Measurements from ENCODE around the gene KLHL11. TPM values are rescaled to one million over a fixed set of nuclear protein-coding genes. Genes with fewer than 3 reads are reported as not detected.
"Not testable (repeated sequence)": the region's sequence is repeated elsewhere in the genome, so short reads cannot be mapped to it uniquely, and the experiment has no call there.

Gene KLHL11
- total and polyA plus RNA-seq, 12 donors: 1.4 to 4.9 (median 3.4) TPM

DNA sequence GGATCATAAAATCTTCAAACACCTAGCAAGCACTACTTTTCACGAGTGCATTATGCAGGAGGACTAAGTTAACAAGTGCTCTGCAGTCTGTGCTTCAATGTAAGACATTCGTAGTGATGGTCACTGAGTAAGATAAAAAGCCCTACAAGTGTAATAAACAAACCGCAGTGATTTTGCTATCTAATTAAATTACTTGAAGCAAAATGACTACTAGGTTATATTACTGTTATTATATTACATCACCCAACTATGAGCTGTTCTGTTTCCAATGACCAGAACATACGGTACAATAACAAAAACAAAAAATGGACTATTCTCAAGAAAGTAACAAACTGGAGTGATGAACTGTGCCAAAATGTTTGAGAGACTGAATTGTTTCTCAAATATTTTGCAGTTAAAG, 16.4 kb downstream of the KLHL11 start:
- Histone ChIP-seq H3K4me3 (no peak overlapping the region), H3K27ac (peak overlapping the region in 3 of 10 donors; percentile 7 to 37 (median 20)), H3K9me3 (no peaks in the 10 kb centered on the region), H3K36me3 (peaks cover 0 to 33% (median under 1%) of the 10 kb centered on the region in 9 donors), H3K4me1 (peaks cover 0 to 24% (median 0%) of the 10 kb centered on the region in 9 donors), H3K27me3 (no peaks in the 10 kb centered on the region)
- intact Hi-C loops (cut with DNase I): no loop called here
- TF ChIP-seq, protein P1, sequence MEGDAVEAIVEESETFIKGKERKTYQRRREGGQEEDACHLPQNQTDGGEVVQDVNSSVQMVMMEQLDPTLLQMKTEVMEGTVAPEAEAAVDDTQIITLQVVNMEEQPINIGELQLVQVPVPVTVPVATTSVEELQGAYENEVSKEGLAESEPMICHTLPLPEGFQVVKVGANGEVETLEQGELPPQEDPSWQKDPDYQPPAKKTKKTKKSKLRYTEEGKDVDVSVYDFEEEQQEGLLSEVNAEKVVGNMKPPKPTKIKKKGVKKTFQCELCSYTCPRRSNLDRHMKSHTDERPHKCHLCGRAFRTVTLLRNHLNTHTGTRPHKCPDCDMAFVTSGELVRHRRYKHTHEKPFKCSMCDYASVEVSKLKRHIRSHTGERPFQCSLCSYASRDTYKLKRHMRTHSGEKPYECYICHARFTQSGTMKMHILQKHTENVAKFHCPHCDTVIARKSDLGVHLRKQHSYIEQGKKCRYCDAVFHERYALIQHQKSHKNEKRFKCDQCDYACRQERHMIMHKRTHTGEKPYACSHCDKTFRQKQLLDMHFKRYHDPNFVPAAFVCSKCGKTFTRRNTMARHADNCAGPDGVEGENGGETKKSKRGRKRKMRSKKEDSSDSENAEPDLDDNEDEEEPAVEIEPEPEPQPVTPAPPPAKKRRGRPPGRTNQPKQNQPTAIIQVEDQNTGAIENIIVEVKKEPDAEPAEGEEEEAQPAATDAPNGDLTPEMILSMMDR (IDR thresholded peaks at IDR 0.05): no peak
- DNase-seq (no peak), ATAC-seq (no peak)
- WGBS, 2 donors: 71 to 77% methylated on average over 4 of the region's 4 CpGs

- DNase-seq (no peak), ATAC-seq (no peak)
- Histone ChIP-seq H3K27me3 (no peaks in the 10 kb centered on the region), H3K27ac (no peak overlapping the region), H3K4me3 (no peak overlapping the region), H3K4me1 (peaks cover 0 to 12% (median 0%) of the 10 kb centered on the region in 9 donors), H3K36me3 (peaks cover 0 to 12% (median 0%) of the 10 kb centered on the region in 9 donors), H3K9me3 (no peaks in the 10 kb centered on the region)
- intact Hi-C loops (cut with DNase I): no loop called here
- TF ChIP-seq, protein P1 (IDR thresholded peaks at IDR 0.05): no peak
- WGBS, 2 donors: 94 to 96% methylated on average over 6 of the region's 6 CpGs
Observed at GRCh38 chr17:41844971-41845370, 20.3 kb downstream of the KLHL11 start.

GRCh38 chr17:41840781-41841180, 24.4 kb downstream of the KLHL11 start:
- H3K27me3 ChIP-seq; ATAC-seq; H3K4me3 ChIP-seq; DNase-seq; H3K27ac ChIP-seq; H3K9me3 ChIP-seq; intact Hi-C loops (cut with DNase I); H3K4me1 ChIP-seq; H3K36me3 ChIP-seq: not testable (repeated sequence)
- WGBS, 2 donors: 91% methylated on average over 6 of the region's 6 CpGs

GRCh38 chr17:41839448-41839847, 25.8 kb downstream of the KLHL11 start:
- ATAC-seq; intact Hi-C loops (cut with DNase I); H3K36me3 ChIP-seq; H3K27me3 ChIP-seq; DNase-seq; H3K4me3 ChIP-seq; H3K9me3 ChIP-seq; H3K27ac ChIP-seq: not testable (repeated sequence)
- WGBS, 2 donors: 93 to 98% methylated on average over 2 of the region's 2 CpGs
- peaks cover 0 to 20% (median 14%) of the 10 kb centered on the region in 9 donors for H3K4me1 ChIP-seq

- peaks cover 0 to 20% (median 14%) of the 10 kb centered on the region in 9 donors for H3K4me1 ChIP-seq
- 95 to 97% methylated on average over 15 of the region's 15 CpGs for WGBS, 2 donors
- intact Hi-C loops (cut with DNase I): no loop called here
- peak within 1 kb of the TSS in 6 of 10 donors; percentile 75 to 100 (median 90) for H3K4me3 ChIP-seq
- ATAC-seq (no peak), DNase-seq (no peak)
- no peaks in the 10 kb centered on the region for H3K27me3 ChIP-seq
- no peaks in the 10 kb centered on the region for H3K9me3 ChIP-seq
- H3K36me3 ChIP-seq: peaks cover 0 to 6% (median 0%) of the 10 kb centered on the region in 9 donors
- TF ChIP-seq, protein P1 (IDR thresholded peaks at IDR 0.05): no peak
- H3K27ac ChIP-seq: peak within 1 kb of the TSS in 1 of 10 donors; percentile 79
Observed at GRCh38 chr17:41837761-41838538, 27.3 kb downstream of the KLHL11 start, which contains the start of gene KLHL10. Gene KLHL10, plus strand, starts transcription at chr17:41837825. Its CDS starts 108 bp downstream, at chr17:41837933.
